ENCODE measurements around the gene KSR2.

- no peak for TF ChIP-seq CTCF (IDR thresholded peaks at IDR 0.05)
- TF ChIP-seq EZH2 (IDR thresholded peaks at IDR 0.05): no peak
- no peak for TF ChIP-seq EZH2phosphoT487 (IDR thresholded peaks at IDR 0.05)
Observed at GRCh38 chr12:117718141-117718540, 250.6 kb downstream of the KSR2 start.
